IPS-NIHi11 (cell line): ENCODE results near the gene ZNF740.
"Not testable (repeated sequence)": the region's sequence is repeated elsewhere in the genome, so short reads cannot be mapped to it uniquely, and the experiment has no call there.

Experiments
- DNase-seq: peaks from one replicate; pipeline ENCODE4 v3.0.0; 2012; ENCODE audit warnings: mixed read lengths, low spot score

ZNF740 gene

DNA sequence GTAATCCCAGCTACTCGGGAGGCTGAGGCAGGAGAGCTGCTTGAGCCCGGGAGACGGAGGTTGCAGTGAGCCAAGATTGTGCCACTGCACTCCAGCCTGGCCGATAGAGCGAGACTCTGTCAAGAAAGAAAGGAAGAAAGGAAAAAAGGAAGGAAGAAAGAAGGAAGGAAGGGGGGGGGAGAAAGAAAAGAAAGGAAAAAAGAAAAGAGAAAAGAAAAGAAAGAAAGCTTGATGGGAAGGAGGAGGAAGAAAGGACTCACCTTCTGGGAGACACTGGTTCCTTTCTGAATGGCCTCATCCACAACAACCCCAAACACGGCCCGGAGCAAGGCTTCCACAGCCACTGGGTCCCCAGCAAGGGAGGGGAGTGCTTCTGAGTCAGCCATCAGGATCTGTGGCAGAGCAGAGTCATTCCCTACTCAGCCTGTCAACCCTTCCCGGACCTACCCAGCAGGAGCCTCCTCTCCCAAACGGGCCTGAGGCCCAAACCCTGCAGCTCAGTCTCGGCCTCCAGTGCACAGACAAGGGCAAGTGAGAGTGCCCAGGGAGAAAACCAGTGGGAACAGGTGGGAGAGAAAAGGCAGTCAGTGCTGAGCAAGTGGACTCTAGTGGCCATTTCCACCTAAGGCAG, 7.3 kb upstream of the ZNF740 start:
- DNase-seq: no peak

DNA sequence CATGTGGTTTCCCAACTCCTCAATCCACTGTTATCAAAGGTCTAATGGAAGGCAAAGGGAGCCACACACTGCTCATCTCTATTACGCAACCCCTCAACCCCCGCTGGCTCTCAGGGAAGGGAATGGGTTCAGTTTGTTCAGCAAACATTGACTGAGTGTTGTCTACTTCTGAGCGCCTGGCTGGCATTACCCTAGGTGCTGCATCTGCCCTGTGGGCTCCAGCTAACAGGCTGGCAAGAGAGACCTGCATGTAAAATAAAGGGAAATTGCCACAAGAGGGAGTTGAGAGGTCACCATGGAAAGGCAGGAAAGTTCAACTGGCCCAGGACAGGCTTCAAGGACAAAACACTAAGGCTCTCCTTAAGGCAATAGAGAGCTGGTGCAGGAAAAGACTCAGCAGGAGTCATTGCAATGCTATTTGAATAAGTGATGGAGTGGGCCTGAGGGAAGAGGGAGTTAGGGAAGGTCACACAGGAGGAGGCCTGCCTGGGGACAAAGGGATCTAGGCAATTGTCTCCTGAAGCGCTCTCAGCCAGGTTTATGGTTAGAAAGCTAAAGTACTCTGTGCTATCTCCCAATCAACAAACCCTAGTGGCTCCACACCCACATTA, 5.5 kb upstream of the ZNF740 start:
- DNase-seq: peak; percentile 78

DNA sequence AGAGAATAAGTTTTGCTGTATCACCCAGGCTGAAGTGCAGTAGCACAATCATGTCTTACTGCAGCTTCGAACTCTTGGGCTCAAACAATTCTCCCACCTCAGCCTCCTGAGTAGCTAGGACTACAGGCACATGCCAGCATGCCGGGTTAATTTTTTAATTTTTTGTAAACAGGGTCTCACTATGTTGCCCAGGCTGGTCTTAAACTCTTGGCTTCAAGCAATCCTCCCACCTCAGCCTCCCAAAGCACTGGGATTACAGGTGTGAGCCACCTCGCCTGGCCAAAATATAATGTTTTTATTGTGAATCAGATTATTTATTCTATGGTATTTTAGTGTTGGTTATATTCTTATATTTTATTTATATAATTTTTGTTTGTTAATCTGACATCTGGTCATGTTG, 3.8 kb upstream of the ZNF740 start:
- DNase-seq: no peak

DNA sequence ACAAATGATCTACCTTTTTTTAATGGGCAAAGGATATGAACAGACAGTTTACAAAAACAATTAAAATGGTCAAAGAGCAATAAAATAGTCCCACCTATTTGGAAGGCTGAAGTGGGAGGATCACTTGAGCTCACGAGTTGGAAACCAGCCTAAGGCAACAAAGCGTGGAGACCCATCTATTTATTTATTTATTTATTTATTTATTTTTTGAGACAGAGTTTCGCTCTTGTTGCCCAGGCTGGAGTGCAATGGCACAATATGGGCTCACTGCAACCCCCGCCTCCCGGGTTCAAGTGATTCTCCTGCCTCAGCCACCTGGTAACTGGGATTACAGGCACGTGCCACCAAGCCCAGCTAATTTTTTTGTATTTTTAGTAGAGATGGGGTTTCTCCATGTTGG, 3.1 kb upstream of the ZNF740 start:
- DNase-seq: not testable (repeated sequence)

DNA sequence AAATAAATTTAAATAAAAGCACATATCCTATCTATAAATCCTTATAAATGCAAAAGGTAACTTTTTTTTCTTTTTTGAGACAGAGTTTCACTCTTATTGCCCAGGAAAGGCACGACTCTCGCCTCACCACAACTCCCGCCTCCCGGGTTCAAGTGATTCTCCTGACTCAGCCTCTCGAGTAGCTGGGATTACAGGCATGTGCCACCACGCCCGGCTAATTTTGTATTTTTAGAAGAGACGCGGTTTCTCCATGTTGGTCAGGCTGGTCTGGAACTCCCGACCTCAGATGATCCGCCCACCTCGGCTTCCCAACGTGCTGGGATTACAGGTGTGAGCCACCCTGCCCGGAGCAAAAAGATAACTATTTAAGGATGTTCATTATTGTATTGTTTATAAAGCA, 1.7 kb upstream of the ZNF740 start:
- not testable (repeated sequence) for DNase-seq

DNA sequence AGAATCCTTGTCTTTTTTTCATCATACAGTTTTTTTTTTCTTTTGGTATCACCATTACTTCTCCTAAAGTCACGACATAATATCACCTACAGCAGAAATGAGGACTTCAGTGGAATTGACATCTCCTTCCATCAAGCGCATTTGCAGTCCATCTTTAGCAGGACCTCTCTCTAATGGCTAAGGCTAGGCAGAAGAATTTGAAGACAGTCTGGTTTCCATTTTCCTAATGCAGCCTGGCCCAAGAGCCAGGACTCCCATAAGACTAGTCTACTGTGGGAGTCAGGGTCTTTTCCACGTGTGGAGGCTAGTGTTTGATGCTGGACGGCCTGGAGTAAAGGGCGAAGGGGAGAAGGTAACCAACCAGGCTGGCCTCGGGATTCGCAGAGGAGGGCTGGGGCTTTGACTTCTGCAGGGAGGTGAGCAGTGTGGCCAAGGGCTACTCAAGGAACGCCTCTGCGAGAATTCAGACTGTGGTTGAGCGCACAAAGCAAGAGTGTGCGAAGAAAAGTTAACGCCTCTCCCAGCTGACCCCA, 769 bp upstream of the ZNF740 start:
- DNase-seq: peak; percentile 36

DNA sequence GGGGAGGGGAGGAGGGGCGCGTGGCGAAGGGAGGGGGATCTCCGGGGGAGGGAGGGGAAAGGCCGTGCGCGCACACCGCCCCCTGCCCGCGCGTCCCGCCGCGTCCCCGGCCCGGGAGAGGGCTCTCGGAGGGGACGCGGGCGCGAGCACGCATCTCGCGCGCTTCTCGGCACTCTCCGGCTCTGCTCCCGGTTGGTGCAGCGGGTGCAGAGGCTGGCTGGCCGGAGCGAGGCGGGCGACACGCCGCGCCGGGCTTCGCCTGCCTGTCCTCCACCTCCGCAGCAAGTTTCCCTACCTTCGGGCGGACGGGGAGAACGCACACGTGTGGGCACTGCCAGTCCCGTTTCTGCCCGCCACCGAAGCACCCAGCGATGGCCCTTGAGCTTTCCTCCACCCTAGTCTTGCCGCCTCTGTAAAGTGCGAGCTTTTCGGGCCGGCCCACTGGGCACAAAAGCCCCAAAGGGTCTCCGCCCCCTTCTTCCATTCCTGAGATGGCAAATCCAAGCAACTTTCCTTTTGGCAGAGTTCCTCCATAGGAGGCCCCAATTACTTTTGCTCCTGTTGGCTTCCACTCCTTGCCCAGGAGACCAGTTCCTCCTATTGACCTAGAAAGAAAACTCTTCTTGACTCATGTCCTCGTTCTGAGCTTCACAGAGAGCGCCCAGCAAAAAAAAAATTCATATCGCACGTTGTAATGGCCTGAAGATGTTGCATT, 566 bp downstream of the ZNF740 start:
- DNase-seq: peak; percentile 96

DNA sequence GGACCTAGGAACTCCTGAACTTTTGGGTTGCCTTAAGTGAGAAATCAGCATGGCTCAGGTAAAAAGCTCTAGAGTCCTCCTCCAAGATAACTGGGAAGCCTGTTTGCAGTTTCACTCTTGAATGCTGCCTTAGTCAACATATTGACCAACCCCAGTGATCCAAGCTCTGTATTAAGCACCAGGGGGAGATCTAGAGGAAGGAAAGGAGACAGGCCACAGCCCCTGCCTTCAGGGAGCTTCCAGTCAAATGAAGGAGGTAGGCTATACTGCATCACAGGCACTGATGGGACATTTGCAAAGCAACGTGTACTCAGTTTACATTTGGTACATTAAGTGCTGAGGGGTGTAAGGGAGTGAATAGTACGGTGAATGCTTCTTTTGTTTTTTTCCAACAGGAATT, 1.4 kb downstream of the ZNF740 start:
- no peak for DNase-seq

DNA sequence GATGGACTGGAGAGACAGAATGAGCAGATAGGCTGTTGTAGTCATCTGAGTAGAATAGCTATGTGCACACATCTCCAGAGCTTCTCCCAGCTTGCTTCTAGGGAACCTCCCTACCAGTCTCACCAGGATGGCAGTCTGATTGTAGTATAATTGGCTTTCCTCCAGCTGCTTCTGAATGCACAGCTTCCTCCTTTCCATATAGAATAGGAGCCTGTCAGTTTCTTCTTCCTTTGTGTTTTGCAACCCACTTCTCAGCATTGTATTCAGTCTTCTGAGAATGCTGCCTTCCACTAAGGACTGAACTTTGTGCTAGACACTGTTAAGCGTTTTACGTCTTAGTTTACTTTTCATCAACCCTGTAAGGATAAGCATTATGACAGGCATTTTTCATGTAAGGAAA, 2.4 kb downstream of the ZNF740 start:
- DNase-seq: no peak

DNA sequence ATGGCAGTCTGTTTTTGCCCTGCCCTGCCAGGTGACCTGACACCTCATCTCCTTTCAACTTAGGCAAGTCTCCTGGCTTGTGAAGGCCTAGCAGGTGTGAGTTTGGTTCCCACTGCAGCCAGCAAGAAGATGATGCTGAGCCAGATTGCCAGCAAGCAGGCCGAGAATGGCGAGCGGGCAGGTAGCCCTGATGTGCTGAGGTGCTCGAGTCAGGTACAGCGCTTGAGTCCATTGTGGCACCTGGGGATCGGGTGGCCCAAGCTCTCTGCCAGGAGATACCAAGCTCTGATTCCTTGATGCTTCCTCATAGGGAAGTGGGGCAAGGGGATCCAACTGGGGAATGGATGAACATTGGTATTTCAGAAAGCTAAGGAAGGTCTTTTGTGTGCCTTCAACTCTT, 4.3 kb downstream of the ZNF740 start:
- DNase-seq: no peak

DNA sequence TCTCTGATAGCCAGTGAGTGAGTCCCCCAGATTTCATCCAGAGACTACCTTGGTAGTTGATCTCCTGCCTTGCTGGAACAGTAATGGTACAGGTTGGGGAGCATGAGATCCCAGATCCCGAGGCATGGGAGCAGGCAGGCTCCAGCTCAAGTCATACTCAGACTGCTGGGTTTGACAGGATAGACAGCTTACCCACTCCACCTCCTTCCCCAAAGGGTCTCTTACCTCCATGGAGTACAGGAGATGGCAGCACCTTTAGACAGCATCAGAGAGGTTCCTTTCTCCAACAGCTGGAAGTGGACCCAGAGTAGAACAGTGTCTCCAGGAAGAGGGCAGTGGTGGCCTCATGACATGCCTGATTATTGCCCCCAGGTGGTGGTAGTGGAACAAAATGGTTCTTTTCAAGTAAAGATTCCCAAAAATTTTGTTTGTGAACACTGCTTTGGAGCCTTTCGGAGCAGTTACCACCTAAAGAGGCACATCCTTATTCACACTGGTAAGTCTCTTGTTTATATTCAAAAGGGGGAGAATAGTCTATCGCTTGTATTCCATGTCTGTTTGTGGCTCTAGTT, 5.1 kb downstream of the ZNF740 start:
- DNase-seq: no peak

DNA sequence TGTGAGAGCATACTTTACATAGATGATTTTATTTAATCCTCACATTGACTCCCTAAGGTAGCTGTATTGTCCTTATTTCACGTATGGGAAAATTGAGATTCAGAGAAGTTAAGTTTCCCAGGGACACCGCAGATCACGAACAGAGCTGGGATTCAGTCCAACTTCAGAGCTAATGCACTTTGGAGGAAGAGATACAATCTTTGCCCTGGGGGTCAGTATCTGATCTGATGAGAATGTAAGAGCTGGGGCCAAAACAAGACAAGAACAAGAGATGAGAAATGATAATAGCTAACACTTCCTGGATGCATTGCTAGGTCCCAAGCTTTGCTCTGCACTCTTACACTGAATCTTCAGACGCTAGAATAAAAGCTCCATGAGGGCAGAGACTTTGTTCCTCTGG, 6.2 kb downstream of the ZNF740 start:
- DNase-seq: no peak

DNA sequence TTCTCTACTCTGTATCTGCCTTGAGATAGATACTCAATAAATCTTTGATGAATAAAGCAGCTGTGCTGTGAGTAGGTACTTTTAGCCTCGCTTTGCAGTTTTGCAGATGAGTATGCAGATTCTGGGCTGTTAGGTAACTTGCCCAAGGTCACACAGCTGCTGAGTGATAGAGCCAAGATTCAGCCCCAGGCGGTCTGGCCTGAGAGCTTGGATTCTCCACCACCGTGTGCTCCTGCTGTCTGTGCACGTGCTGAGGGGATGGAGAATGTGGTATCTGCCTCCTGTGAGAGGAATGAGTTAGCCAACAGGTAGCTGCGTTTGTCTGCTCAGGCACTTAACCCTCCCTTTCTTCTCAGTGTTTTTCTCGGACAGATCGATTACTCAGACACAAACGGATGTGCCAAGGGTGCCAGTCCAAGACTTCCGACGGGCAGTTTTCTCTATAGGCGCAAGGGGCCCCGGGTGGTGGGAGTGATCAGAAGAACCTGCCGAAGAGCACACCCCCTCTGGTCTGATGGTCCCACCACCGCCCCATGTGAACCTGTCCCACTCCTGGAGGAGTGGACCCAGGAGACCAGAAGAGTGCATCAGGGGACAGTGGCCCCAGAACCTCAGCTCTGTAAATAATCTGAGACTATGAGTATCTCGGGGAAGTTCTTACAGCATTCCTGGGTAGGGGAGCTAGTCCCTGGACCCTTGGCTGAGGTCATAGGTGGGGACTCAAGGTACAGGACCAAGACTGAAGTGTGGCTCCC, 6.8 kb downstream of the ZNF740 start:
- DNase-seq: no peak

DNA sequence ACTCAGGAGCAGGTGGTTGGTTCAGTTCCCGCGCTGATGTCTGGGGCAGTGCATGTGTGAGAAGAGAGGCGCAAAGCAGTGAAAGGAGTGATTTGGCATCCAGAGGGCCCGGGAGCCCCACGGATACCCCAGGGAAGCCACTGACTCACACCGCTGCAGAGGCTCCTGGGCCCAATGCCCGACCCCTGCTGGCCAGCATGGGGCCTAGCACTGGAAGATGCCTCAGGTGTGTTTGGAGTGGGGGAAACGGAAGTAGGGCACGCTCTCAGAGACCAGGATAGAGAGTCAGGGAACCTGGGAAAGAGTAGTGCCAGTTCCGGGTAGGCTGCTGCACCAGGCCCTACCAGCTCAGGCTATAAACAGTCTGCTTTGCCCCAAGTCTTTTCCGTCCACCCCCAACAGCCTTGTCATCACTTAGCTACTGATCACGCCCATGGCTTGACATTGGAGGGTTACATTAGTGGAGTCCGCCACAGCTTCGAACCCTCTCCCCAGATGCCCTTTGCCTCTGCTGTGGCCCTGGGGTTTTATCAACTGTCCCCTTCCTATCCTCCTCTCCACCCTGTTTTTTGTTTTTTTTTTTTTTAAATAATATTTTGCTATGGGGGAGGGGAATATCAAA, 9.7 kb downstream of the ZNF740 start:
- DNase-seq: peak; percentile 89

DNA sequence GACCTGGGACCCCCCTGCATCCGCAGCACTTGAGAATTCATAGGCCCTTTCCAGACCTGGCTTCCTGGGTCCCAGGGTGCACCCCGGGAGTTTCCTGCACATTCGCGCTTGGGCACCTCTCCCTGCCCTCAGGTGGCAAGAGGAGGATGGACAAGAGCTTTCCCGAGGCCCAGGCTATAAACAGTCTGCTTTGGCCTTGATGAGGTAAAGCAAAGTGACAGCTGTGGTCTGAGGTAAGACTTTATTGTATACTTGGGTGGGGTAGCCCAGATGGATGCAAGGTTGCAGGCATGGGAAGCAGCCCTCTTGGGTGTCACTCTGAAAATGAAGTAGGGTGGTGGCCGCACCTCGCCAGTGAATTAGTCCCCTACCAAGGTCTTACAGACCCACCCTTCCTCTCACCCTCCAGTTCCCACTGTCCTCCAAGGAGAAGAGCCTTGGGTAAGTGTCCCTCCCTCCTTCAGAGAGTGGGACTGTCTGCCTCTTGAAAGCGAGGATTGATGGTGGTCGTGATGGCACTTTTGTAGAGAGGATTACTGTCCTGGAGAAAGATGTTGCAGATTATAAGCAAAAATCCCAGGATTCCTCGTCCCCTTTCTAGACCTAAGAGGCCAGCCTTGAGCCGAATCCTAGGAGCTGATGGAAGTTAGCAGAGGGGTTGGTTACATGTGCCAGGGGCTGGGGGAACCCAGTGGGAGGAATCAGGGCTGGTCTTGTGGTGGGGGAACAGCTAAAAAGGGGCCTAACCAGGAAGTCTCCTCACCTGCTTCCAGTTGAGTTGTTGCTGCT, 10.8 kb downstream of the ZNF740 start:
- no peak for DNase-seq

DNA sequence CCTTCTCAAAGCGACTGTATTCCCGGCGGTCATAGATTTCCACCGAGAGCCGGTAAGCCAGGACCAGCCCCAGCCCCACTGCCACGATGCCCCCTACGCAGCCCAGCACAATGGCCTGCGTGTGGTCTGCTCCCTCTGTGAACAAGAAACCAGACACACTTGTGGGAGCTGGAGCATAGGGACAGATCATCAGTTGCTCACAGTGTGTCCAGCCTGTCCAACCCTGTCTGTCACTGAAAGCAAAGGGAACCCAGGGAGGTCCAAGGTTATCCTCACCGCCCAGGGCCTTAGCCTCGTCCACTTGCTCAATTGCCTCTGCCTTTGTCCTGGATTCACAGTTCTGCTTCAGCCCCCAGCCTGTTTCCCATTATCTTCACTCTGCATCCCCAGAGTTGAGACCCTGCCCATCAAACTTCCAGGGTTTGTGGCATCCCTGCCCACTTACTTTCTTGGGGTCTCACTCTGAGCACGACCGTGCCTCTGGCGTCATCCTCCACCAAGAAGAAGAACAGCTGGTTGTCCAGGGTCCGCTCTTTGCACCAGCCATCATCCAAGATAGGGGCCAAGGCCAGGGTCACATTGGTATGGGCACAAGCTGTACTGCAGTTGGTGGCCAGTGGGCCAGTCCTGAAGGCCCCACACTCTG, 11.5 kb downstream of the ZNF740 start:
- DNase-seq: no peak

DNA sequence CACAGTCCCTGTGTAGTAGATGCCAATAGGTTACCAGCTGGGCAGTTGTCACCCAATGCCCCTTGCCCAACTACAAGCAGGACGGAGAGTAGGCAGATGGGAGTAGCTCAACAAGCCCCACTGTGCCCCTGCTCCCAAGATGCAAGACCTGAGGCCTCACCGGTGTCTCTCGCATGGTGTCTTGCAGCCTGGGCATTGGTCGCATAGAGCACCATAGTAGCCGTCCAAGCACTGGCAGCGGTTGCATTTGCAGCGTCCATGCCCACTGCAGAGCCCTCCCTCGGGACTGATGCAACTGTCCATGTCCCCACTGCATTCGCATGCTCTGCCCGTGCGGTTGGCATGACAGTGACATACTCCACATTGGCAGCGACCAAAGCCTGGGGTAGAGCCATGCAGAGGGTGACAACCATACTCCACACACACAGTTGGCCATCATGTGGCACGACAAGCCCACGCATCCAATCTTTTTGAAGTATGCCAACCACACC, 12.1 kb downstream of the ZNF740 start:
- no peak for DNase-seq

DNA sequence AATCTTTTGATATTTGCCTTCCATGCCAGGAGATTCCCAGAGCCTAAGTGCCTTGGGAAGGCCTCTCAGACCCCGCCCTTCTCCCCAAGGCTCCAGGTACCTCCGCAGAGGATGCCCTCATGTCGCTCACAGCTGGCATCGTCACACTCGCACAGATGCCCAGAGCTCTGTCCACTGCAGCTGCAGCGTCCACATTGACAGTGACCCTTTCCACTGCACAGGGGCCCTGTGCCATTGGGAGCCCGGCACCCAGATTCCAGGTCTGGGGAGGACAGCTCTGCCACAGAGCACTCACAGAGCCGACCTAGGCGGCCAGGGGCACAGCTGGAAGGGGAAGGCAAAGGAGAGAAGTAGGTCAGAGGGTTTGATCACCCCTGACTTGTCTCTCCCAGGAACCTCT, 12.5 kb downstream of the ZNF740 start:
- no peak for DNase-seq

DNA sequence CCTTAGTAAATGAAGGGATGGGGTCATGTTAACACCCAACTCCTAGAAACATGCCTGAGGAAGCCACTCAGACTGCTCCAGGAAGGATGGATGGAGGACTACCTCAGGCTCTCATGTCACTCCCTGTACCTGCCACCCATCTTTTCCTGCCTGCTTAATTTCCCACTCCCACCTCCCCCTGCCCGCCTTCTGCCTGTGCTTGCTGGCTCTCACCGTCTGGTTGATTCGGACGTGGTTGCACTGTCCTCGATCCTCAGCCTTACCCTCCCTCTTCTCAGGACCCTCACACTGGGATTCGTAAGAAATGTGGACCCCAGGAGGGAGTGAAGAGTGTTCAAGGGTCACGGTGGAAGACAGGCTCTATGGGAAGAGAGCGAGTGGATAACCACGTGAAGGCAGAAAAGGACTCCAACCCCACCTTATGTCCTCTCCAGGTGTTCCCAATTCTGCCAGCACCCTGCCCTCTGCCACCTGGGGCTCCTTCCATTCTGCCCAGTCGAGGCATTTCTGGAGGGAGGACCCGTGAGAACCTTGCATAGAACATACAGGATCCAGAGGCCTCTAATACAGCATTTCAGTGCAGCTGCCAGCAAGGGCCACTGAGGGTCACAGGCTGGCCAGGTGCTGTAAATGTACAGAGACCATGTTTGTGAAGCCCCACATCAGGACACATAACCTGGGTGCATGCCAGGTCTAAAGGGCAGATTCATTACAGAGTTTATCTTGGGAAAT, 13.6 kb downstream of the ZNF740 start:
- no peak for DNase-seq

DNA sequence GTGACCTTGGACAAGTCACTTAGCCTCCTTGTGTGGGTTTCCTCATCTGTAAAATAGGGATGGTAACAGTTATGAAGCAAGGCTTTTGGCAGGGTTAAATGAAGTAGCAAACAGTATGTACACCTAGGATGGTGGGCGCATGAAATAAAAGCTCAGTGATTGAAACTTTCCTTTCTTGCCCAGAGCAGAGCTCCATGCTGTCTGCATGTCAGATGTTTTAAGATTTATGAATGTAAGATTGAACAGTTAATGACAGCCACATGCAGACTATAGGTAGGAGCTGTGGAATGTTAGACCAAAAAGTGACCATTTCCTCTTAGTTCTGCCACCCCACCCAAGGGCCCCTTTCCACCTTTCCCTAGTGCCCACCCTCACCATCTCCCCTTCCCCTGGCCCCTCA, 14.5 kb downstream of the ZNF740 start:
- no peak for DNase-seq
